Measurements from ENCODE around the gene FOXP1.

FOXP1 gene

DNA sequence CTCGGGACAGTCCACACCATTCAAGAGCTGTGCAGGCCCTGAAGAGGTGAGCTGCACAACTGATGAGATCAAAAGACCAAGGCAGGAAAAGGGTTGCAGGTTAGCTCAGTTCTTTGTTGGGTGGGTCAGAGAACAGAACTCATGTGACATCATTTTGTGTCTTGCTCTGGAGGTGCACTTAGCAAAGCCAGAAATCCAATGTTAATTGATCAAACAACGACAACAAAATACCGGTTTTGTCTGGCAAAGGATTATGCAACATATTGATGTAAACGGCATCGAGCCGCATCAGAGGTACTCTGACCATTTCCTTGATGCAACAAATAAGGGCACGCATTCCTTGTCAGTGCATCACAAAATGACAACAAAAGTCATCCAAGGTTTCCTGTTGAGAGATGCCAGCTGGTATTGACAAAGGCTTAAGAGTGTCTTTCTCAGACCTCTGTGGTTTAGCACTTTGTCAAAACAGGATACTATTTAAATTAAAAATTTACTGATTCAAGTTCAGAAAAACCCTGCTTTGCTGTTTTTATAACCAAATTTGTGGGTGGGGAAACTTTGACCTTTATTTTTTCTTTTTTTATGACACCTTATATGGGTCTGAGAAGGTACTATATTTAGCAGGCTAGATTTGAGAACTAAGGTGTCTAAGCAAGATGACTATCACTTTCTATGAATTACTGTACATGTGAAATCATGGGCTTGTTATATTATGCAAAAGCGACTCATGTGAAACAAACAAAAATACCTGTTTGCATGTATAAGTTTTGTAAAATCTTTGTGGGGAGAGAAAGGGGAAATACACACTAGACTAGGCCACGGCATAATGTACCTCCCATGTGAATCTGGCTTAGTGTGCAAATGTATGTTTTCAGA lies 496.1 kb downstream of the FOXP1 start:
- no peak overlapping the region for H3K4me2 ChIP-seq (ENCODE audit: low read depth, low read length, poor library complexity, severe bottlenecking)
- H3K9me2 ChIP-seq (replicated peaks; ENCODE audit: insufficient read depth, low read length): no peaks in the 10 kb centered on the region
- H4K20me1 ChIP-seq (ENCODE audit: low read depth, low read length): peaks cover 16% of the 10 kb centered on the region
- no peaks in the 10 kb centered on the region for H3K9me3 ChIP-seq (ENCODE audit: insufficient read depth, low read length)
- H3K4me3 ChIP-seq (ENCODE audit: insufficient read depth, low read length, poor library complexity, severe bottlenecking): no peak overlapping the region
- TF ChIP-seq, protein P1, sequence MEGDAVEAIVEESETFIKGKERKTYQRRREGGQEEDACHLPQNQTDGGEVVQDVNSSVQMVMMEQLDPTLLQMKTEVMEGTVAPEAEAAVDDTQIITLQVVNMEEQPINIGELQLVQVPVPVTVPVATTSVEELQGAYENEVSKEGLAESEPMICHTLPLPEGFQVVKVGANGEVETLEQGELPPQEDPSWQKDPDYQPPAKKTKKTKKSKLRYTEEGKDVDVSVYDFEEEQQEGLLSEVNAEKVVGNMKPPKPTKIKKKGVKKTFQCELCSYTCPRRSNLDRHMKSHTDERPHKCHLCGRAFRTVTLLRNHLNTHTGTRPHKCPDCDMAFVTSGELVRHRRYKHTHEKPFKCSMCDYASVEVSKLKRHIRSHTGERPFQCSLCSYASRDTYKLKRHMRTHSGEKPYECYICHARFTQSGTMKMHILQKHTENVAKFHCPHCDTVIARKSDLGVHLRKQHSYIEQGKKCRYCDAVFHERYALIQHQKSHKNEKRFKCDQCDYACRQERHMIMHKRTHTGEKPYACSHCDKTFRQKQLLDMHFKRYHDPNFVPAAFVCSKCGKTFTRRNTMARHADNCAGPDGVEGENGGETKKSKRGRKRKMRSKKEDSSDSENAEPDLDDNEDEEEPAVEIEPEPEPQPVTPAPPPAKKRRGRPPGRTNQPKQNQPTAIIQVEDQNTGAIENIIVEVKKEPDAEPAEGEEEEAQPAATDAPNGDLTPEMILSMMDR (IDR thresholded peaks at IDR 0.05; ENCODE audit: insufficient read depth, low read length, poor library complexity, severe bottlenecking): no peak
- TF ChIP-seq EZH2phosphoT487 (conservative IDR thresholded peaks at IDR 0.05; ENCODE audit: low read length): no peak
- H3K36me3 ChIP-seq (ENCODE audit: low read length): no peaks in the 10 kb centered on the region
- H3K79me2 ChIP-seq (ENCODE audit: insufficient read depth, low read length): no peaks in the 10 kb centered on the region
- no peaks in the 10 kb centered on the region for H3K27me3 ChIP-seq (ENCODE audit: low read length)
- H3K27ac ChIP-seq (ENCODE audit: low read depth, low read length): no peak overlapping the region
- 0 out of 2 replicates have a peak, but pooled peaks cover 8% of the 10 kb centered on the region for H3F3A ChIP-seq (ENCODE audit: insufficient read depth)
- H3K9ac ChIP-seq (ENCODE audit: low read length): no peak overlapping the region
- no peak overlapping the region for H2AFZ ChIP-seq (ENCODE audit: low read depth, low read length, severe bottlenecking)

DNA sequence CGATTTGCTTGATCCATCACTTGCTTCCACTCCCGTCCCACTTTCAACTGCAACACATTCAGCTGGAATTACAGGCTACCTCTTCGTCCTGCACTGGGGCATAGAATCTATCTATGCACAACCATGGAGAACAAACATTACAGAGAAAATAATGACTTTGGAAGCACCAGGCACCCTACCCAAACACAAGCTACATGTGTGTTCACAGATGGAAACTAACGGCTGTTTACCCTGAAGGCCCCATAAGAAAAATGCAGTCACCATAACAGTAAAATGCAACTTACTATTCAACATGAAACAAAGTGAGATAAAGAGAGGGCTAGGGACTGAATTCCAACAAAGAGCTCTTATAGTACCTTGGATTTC lies 496.8 kb downstream of the FOXP1 start:
- H3K79me2 ChIP-seq (ENCODE audit: insufficient read depth, low read length): no peaks in the 10 kb centered on the region
- no peaks in the 10 kb centered on the region for H3K36me3 ChIP-seq (ENCODE audit: low read length)
- no peak overlapping the region for H3K9ac ChIP-seq (ENCODE audit: low read length)
- TF ChIP-seq, protein P1 (IDR thresholded peaks at IDR 0.05; ENCODE audit: insufficient read depth, low read length, poor library complexity, severe bottlenecking): no peak
- TF ChIP-seq EZH2phosphoT487 (conservative IDR thresholded peaks at IDR 0.05; ENCODE audit: low read length): no peak
- 0 out of 2 replicates have a peak, but pooled peaks cover 8% of the 10 kb centered on the region for H3F3A ChIP-seq (ENCODE audit: insufficient read depth)
- no peaks in the 10 kb centered on the region for H3K9me3 ChIP-seq (ENCODE audit: insufficient read depth, low read length)
- H3K27me3 ChIP-seq (ENCODE audit: low read length): no peaks in the 10 kb centered on the region
- H4K20me1 ChIP-seq (ENCODE audit: low read depth, low read length): peaks cover 16% of the 10 kb centered on the region
- no peak overlapping the region for H3K4me3 ChIP-seq (ENCODE audit: insufficient read depth, low read length, poor library complexity, severe bottlenecking)
- H3K4me2 ChIP-seq (ENCODE audit: low read depth, low read length, poor library complexity, severe bottlenecking): no peak overlapping the region
- H2AFZ ChIP-seq (ENCODE audit: low read depth, low read length, severe bottlenecking): no peak overlapping the region
- H3K9me2 ChIP-seq (replicated peaks; ENCODE audit: insufficient read depth, low read length): no peaks in the 10 kb centered on the region
- no peak overlapping the region for H3K27ac ChIP-seq (ENCODE audit: low read depth, low read length)

DNA sequence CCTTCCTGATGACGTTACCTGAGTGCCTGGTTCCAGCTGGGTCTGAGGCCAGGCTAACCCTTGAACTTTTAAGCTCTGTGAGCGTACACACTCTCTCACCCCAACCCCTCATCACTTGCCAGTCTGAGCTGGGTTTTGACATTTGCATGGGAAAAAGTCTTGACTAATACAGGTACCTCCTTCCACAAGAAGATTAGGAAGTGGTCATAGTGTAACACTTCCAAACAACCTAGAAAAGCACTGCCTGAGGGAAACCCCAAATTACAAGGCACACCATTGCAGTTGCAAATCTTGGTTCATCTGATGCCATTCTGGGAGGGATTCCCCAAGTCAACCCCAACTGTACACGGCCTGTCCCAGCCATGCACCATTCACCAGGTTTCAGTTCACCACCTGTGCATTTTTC lies 499.8 kb downstream of the FOXP1 start:
- no peak overlapping the region for H3K4me3 ChIP-seq (ENCODE audit: insufficient read depth, low read length, poor library complexity, severe bottlenecking)
- H3K27ac ChIP-seq (ENCODE audit: low read depth, low read length): no peak overlapping the region
- H2AFZ ChIP-seq (ENCODE audit: low read depth, low read length, severe bottlenecking): no peak overlapping the region
- H3F3A ChIP-seq (ENCODE audit: insufficient read depth): 0 out of 2 replicates have a peak, but pooled peaks cover 8% of the 10 kb centered on the region
- no peaks in the 10 kb centered on the region for H3K9me3 ChIP-seq (ENCODE audit: insufficient read depth, low read length)
- H3K36me3 ChIP-seq (ENCODE audit: low read length): no peaks in the 10 kb centered on the region
- H3K79me2 ChIP-seq (ENCODE audit: insufficient read depth, low read length): no peaks in the 10 kb centered on the region
- H3K27me3 ChIP-seq (ENCODE audit: low read length): no peaks in the 10 kb centered on the region
- H4K20me1 ChIP-seq (ENCODE audit: low read depth, low read length): peaks cover 10% of the 10 kb centered on the region
- no peak overlapping the region for H3K4me2 ChIP-seq (ENCODE audit: low read depth, low read length, poor library complexity, severe bottlenecking)
- no peak overlapping the region for H3K9ac ChIP-seq (ENCODE audit: low read length)
- no peak for TF ChIP-seq EZH2phosphoT487 (conservative IDR thresholded peaks at IDR 0.05; ENCODE audit: low read length)
- TF ChIP-seq, protein P1 (IDR thresholded peaks at IDR 0.05; ENCODE audit: insufficient read depth, low read length, poor library complexity, severe bottlenecking): no peak
- no peaks in the 10 kb centered on the region for H3K9me2 ChIP-seq (replicated peaks; ENCODE audit: insufficient read depth, low read length)

Data from SU-DHL-6 (cell line).